H1 (cell line): ENCODE data around the gene BTNL3. TPM values are rescaled to one million over a fixed set of nuclear protein-coding genes. Genes with fewer than 3 reads are reported as not detected.

Experiments
- CTCF ChIA-PET: fragments of 300-600 bp; sonication (Branson Sonifier 250); formaldehyde crosslinking; loops from one replicate; lab custom pipeline; 2021; ENCODE audit not compliant: partially characterized antibody; lab: Charles Lee
- POLR2A ChIA-PET: fragments of 300-600 bp; sonication (Branson Sonifier 250); formaldehyde crosslinking; loops from one replicate; lab custom pipeline; 2021; ENCODE audit warnings: inconsistent platforms; ENCODE audit not compliant: partially characterized antibody; lab: Charles Lee
- DNase-seq, 2 experiments: peaks; one replicate each; pipeline versions ENCODE4 v3.0.0 to v3.0.0-alpha.2; 2010 to 2022; ENCODE audit warnings: low spot score in 2 of 2, low read depth in 1 of 2, mixed read lengths in 1 of 2
- FAIRE-seq: peaks from 2 replicates; lab custom pipeline; 2011; peaks lifted over from hg19 to GRCh38; lab: Jason Lieb, UNC
- H2AFZ ChIP-seq: 2 replicates; pipeline ENCODE4 v1.8.1; 2012; ENCODE audit warnings: low read length, inconsistent platforms
- H2AK5ac ChIP-seq: 2 replicates; pipeline ENCODE4 v1.6.1; 2013; ENCODE audit warnings: low read depth, low read length
- H2BK120ac ChIP-seq: replicated peaks from 2 replicates; pipeline ENCODE3; 2013; ENCODE audit warnings: low read depth, low read length, inconsistent platforms
- H2BK12ac ChIP-seq: 2 replicates; pipeline ENCODE4 v1.6.1; 2013; ENCODE audit warnings: low read depth, low read length
- H2BK15ac ChIP-seq: 2 replicates; pipeline ENCODE4 v1.6.1; 2013; ENCODE audit warnings: low read length
- H2BK20ac ChIP-seq: 2 replicates; pipeline ENCODE4 v1.6.1; 2013; ENCODE audit warnings: low read length
- H2BK5ac ChIP-seq: 2 replicates; pipeline ENCODE4 v1.6.1; 2013; ENCODE audit warnings: low read depth, low read length
- H3K14ac ChIP-seq: 2 replicates; pipeline ENCODE4 v1.6.1; 2013; ENCODE audit warnings: inconsistent platforms; ENCODE audit not compliant: insufficient read length
- H3K18ac ChIP-seq: 2 replicates; pipeline ENCODE4 v1.6.1; 2013; ENCODE audit warnings: low read length; ENCODE audit errors: extremely low read depth
- H3K23ac ChIP-seq: 2 replicates; pipeline ENCODE4 v1.6.1; 2013; ENCODE audit warnings: inconsistent platforms; ENCODE audit not compliant: insufficient read length
- H3K23me2 ChIP-seq: 2 replicates; pipeline ENCODE4 v1.6.1; 2013; ENCODE audit warnings: low read depth, low read length
- H3K27ac ChIP-seq: 2 replicates; pipeline ENCODE4 v1.6.1; 2011; ENCODE audit warnings: low read depth, low read length, inconsistent platforms
- H3K27me3 ChIP-seq, 4 experiments: replicated peaks in 1 of 4; 1 replicate in 1 of 4; 2 replicates in 3 of 4; pipeline versions ENCODE4 v1.6.1 to v1.8.1; 2011 to 2013; ENCODE audit warnings: low read length in 3 of 4, mild to moderate bottlenecking in 3 of 4, inconsistent platforms in 2 of 4, mixed read lengths in 2 of 4, moderate library complexity in 1 of 4; ENCODE audit not compliant: control insufficient read depth in 3 of 4, insufficient read depth in 3 of 4; ENCODE audit errors: extremely low read depth in 1 of 4
- H3K36me3 ChIP-seq, 4 experiments: 2 replicates each; pipeline versions ENCODE4 v1.6.1 to v1.8.1; 2011 to 2013; ENCODE audit warnings: mild to moderate bottlenecking in 4 of 4, low read length in 3 of 4, moderate library complexity in 2 of 4, control low read depth in 1 of 4, inconsistent platforms in 1 of 4; ENCODE audit not compliant: insufficient read depth in 4 of 4, control insufficient read depth in 2 of 4
- H3K4ac ChIP-seq: replicated peaks from 2 replicates; pipeline ENCODE3; 2013; ENCODE audit warnings: low read length, low read depth, mixed read lengths, inconsistent platforms; ENCODE audit not compliant: insufficient read length
- H3K4me1 ChIP-seq, 4 experiments: replicated peaks in 1 of 4; 1 replicate in 1 of 4; 2 replicates in 3 of 4; pipeline versions ENCODE4 v1.6.1 to v1.8.1; 2011 to 2013; ENCODE audit warnings: low read length in 3 of 4, inconsistent platforms in 2 of 4, mixed read lengths in 1 of 4; ENCODE audit not compliant: insufficient read depth in 4 of 4, control insufficient read depth in 3 of 4
- H3K4me2 ChIP-seq, 2 experiments: 2 replicates each; pipeline versions ENCODE4 v1.6.1 to v1.8.1; 2011 to 2013; ENCODE audit warnings: low read depth in 2 of 2, low read length in 2 of 2, control low read depth in 1 of 2, inconsistent platforms in 1 of 2, mild to moderate bottlenecking in 1 of 2; ENCODE audit not compliant: insufficient read depth in 1 of 2
- H3K4me3 ChIP-seq, 4 experiments: fragments of 200-600, 300-600 bp in 1 of 4; sonication (generic), shearing (Covaris generic), sonication (Bioruptor Twin) in 1 of 4; 2 replicates each; pipeline versions ENCODE4 v1.5.1 to v1.8.1; 2011 to 2016; ENCODE audit warnings: low read length in 4 of 4, low read depth in 3 of 4, control low read depth in 2 of 4, inconsistent platforms in 2 of 4, mild to moderate bottlenecking in 2 of 4, mixed read lengths in 1 of 4, moderate library complexity in 1 of 4; ENCODE audit not compliant: insufficient read depth in 2 of 4; ENCODE audit errors: extremely low read depth in 1 of 4
- H3K56ac ChIP-seq: replicated peaks from 2 replicates; pipeline ENCODE3; 2013; ENCODE audit warnings: low read depth, mild to moderate bottlenecking, mixed read lengths, low read length, inconsistent platforms; ENCODE audit not compliant: insufficient read length
- H3K79me1 ChIP-seq: 2 replicates; pipeline ENCODE4 v1.6.1; 2013; ENCODE audit warnings: low read depth, low read length, control low read depth
- H3K79me2 ChIP-seq, 2 experiments: 2 replicates each; pipeline versions ENCODE4 v1.6.1 to v1.8.1; 2012 to 2013; ENCODE audit warnings: low read length in 2 of 2, mild to moderate bottlenecking in 2 of 2, inconsistent platforms in 1 of 2; ENCODE audit not compliant: insufficient read depth in 2 of 2, control insufficient read depth in 1 of 2
- H3K9ac ChIP-seq, 4 experiments: replicated peaks in 1 of 4; 1 replicate in 1 of 4; 2 replicates in 3 of 4; pipeline versions ENCODE4 v1.6.1 to v1.8.1; 2011 to 2013; ENCODE audit warnings: low read depth in 3 of 4, low read length in 3 of 4, control low read depth in 2 of 4, mild to moderate bottlenecking in 2 of 4, moderate library complexity in 2 of 4, inconsistent platforms in 1 of 4; ENCODE audit errors: extremely low read depth in 1 of 4
- H3K9me3 ChIP-seq, 2 experiments: 2 replicates each; pipeline versions ENCODE4 v1.6.1 to v1.8.1; 2012 to 2013; ENCODE audit warnings: mild to moderate bottlenecking in 2 of 2, moderate library complexity in 2 of 2, control low read depth in 1 of 2, inconsistent platforms in 1 of 2, low read depth in 1 of 2, low read length in 1 of 2, mixed read lengths in 1 of 2; ENCODE audit not compliant: insufficient read depth in 2 of 2
- H4K20me1 ChIP-seq, 2 experiments: replicated peaks in 1 of 2; 2 replicates each; pipeline versions ENCODE3 to v1.8.1; 2011 to 2013; ENCODE audit warnings: inconsistent platforms in 2 of 2, low read length in 2 of 2, mild to moderate bottlenecking in 1 of 2; ENCODE audit not compliant: insufficient read depth in 2 of 2, control insufficient read depth in 1 of 2
- H4K5ac ChIP-seq: 2 replicates; pipeline ENCODE4 v1.6.1; 2013; ENCODE audit warnings: low read length, low read depth, mixed read lengths, inconsistent platforms; ENCODE audit not compliant: insufficient read length
- H4K8ac ChIP-seq: 2 replicates; pipeline ENCODE4 v1.8.0; 2013; ENCODE audit warnings: mild to moderate bottlenecking, moderate library complexity, low read length, inconsistent platforms; ENCODE audit not compliant: insufficient read depth; ENCODE audit errors: extremely low read depth
- H4K91ac ChIP-seq: replicated peaks from 2 replicates; pipeline ENCODE3; 2013; ENCODE audit warnings: low read length, mixed read lengths, inconsistent platforms; ENCODE audit not compliant: insufficient read length
- ASH2L ChIP-seq: fragments of 200-600, 300-600 bp; sonication (generic); IDR thresholded peaks from one replicate; pipeline ENCODE4 v1.7.1; 2017; ENCODE audit warnings: low read length
- BCL11A ChIP-seq, 2 experiments: IDR thresholded peaks; one replicate each; pipeline ENCODE4 v1.6.1; 2011; ENCODE audit warnings: low read depth in 2 of 2, low read length in 2 of 2, mild to moderate bottlenecking in 2 of 2
- SIX5 ChIP-seq: IDR thresholded peaks from 2 replicates; pipeline ENCODE4 v1.6.1; 2011; ENCODE audit warnings: mild to moderate bottlenecking, low read depth, low read length
- SP2 ChIP-seq: IDR thresholded peaks from 2 replicates; pipeline ENCODE4 v1.6.1; 2012; ENCODE audit warnings: mild to moderate bottlenecking, low read length, inconsistent platforms
- SP4 ChIP-seq: IDR thresholded peaks from 2 replicates; pipeline ENCODE4 v1.6.1; 2012; ENCODE audit warnings: low read length, inconsistent platforms
- WGBS, 2 experiments: shearing (Covaris generic) in 1 of 2; methylation state at CpG; one replicate each; pipeline versions ENCODE4 v1.1.6 to v1.1.7; 2013 to 2015; ENCODE audit warnings: low lambda C conversion rate in 2 of 2, mixed read lengths in 2 of 2, inconsistent platforms in 1 of 2, low coverage in 1 of 2, missing lambda C conversion rate in 1 of 2; ENCODE audit not compliant: insufficient replicate concordance in 2 of 2, insufficient coverage in 1 of 2, insufficient read length in 1 of 2; ENCODE audit errors: extremely low coverage in 1 of 2, missing lambda C conversion rate in 1 of 2; 5-methylcytosine and 5-hydroxymethylcytosine counted together
- polyA plus RNA-seq, 7 experiments: library from polyadenylated mRNA; depleted of rRNA in 3 of 7; stranded (reverse) in 5 of 7; unstranded in 2 of 7; fragments of >200 nt in 5 of 7; fragments of 200-250 nt in 2 of 7; gene quantifications; 1 replicate in 5 of 7; 2 replicates in 1 of 7; 4 replicates in 1 of 7; pipeline versions ENCODE4 v1.2.1 to v1.2.3, GENCODE V29; 2011 to 2013; ENCODE audit warnings: missing spikeins in 2 of 7, mixed read lengths in 2 of 7
- total RNA-seq: library from RNA; stranded (reverse); fragmentation: NEBNext Ultra II Directional; extraction: Animal tissue kit (Norgen Biotek cat#: 25700); gene quantifications from 2 replicates; pipeline ENCODE4 v1.2.1, GENCODE V29; 2021
- TF ChIP-seq, protein P1 (sequence below), 3 experiments: IDR thresholded peaks; 1 replicate in 2 of 3; 2 replicates in 1 of 3; pipeline versions ENCODE4 v1.5.1 to v1.6.1; 2011; ENCODE audit warnings: low read length in 3 of 3, mild to moderate bottlenecking in 3 of 3, inconsistent platforms in 2 of 3, low read depth in 1 of 3, moderate library complexity in 1 of 3; ENCODE audit not compliant: insufficient read depth in 1 of 3; ENCODE audit errors: control extremely low read depth in 1 of 3
- TF ChIP-seq, protein P2 (sequence below): IDR thresholded peaks from 2 replicates; pipeline ENCODE4 v1.6.1; 2011; ENCODE audit warnings: low read depth, mild to moderate bottlenecking, low read length; ENCODE audit not compliant: insufficient read depth

Gene BTNL3
- total and polyA plus RNA-seq, 2 of the 8 experiments (the other 6 are each of a cell fraction or from before 2014, with no cell fraction given): not detected

DNA sequence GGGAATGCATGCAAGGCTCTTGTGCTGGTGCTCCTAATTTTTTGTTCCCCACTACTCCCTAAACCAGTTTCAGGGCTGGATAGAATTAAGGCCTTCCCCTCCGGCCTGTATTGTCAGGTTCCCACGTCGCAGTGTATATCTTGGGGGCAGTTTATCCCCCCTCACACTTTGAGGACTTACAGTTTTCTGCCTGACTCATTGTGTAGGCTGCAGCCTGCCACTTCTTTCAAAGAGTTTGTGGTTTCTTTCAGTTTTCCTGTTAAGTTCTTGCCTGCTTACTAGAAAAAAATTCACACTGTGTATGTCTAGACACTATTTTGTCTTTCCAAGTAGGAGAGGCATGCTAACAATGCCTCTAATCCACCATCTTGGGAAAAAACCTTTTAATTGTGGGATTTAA, 28.4 kb upstream of the BTNL3 start:
- FAIRE-seq: no peak
- Histone ChIP-seq H3K4ac (no peak overlapping the region), H2BK20ac (no peak overlapping the region)

More for the DNA sequence above, 28.4 kb upstream of the BTNL3 start:
- no peak overlapping the region for H2BK12ac ChIP-seq
- no peak overlapping the region for H2AK5ac ChIP-seq
- H3K9me3 ChIP-seq: peaks cover 4 to 12% of the 10 kb centered on the region in 2 experiments; a peak in 3 of 4 replicates
- peak overlapping the region; percentile 8; the same call in 1 of the 2 replicates for H2AFZ ChIP-seq
- H3K23me2 ChIP-seq: no peaks in the 10 kb centered on the region
- H2BK120ac ChIP-seq: no peak overlapping the region
- no peaks in the 10 kb centered on the region for H3K36me3 ChIP-seq
- no peaks in the 10 kb centered on the region for H4K20me1 ChIP-seq
- no peak overlapping the region for H3K27ac ChIP-seq
- H3K4me2 ChIP-seq: no peak overlapping the region
- ChIA-PET POLR2A (no interaction called here), CTCF (no interaction called here)
- H2BK5ac ChIP-seq: no peak overlapping the region
- no peak overlapping the region for H2BK15ac ChIP-seq
- H4K5ac ChIP-seq: no peak overlapping the region
- no peak overlapping the region for H3K14ac ChIP-seq
- H3K27me3 ChIP-seq: no peaks in the 10 kb centered on the region
- H3K56ac ChIP-seq: no peak overlapping the region
- no peak for DNase-seq
- H3K4me1 ChIP-seq: peaks cover 0 to 7% (median 2%) of the 10 kb centered on the region in 4 experiments; a peak in 4 of 7 replicates
- TF ChIP-seq, protein P1, sequence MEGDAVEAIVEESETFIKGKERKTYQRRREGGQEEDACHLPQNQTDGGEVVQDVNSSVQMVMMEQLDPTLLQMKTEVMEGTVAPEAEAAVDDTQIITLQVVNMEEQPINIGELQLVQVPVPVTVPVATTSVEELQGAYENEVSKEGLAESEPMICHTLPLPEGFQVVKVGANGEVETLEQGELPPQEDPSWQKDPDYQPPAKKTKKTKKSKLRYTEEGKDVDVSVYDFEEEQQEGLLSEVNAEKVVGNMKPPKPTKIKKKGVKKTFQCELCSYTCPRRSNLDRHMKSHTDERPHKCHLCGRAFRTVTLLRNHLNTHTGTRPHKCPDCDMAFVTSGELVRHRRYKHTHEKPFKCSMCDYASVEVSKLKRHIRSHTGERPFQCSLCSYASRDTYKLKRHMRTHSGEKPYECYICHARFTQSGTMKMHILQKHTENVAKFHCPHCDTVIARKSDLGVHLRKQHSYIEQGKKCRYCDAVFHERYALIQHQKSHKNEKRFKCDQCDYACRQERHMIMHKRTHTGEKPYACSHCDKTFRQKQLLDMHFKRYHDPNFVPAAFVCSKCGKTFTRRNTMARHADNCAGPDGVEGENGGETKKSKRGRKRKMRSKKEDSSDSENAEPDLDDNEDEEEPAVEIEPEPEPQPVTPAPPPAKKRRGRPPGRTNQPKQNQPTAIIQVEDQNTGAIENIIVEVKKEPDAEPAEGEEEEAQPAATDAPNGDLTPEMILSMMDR (IDR thresholded peaks at IDR 0.05; ENCODE audit: control extremely low read depth in 1 of 3, insufficient read depth in 1 of 3, low read depth in 1 of 3, low read length in 3 of 3): no peak
- TF ChIP-seq, protein P2, sequence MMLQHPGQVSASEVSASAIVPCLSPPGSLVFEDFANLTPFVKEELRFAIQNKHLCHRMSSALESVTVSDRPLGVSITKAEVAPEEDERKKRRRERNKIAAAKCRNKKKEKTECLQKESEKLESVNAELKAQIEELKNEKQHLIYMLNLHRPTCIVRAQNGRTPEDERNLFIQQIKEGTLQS: no peak
- TF ChIP-seq SP2 (no peak), SP4 (no peak), BCL11A (IDR thresholded peaks at IDR 0.05; ENCODE audit: low read depth in 2 of 2, low read length in 2 of 2) (no peak), SIX5 (no peak), ASH2L (no peak)
- WGBS, 2 experiments: 89% methylated on average over 3 of the region's 3 CpGs; no CpG with 5 or more reads in 1 of the 2 experiments
- no peak overlapping the region for H3K4me3 ChIP-seq
- H4K91ac ChIP-seq: no peak overlapping the region
- no peaks in the 10 kb centered on the region for H3K79me1 ChIP-seq
- no peak overlapping the region for H3K18ac ChIP-seq
- no peak overlapping the region for H4K8ac ChIP-seq
- H3K23ac ChIP-seq: no peak overlapping the region
- H3K79me2 ChIP-seq: no peaks in the 10 kb centered on the region
- H3K9ac ChIP-seq: no peak overlapping the region
